ENCODE measurements around the gene CRYL1. TPM values are rescaled to one million over a fixed set of nuclear protein-coding genes. Genes with fewer than 3 reads are reported as not detected.

CRYL1 gene
- polyA plus RNA-seq, 2 of the 4 experiments (the other 2 are of a cell fraction): 4.1 to 17.4 TPM

DNA sequence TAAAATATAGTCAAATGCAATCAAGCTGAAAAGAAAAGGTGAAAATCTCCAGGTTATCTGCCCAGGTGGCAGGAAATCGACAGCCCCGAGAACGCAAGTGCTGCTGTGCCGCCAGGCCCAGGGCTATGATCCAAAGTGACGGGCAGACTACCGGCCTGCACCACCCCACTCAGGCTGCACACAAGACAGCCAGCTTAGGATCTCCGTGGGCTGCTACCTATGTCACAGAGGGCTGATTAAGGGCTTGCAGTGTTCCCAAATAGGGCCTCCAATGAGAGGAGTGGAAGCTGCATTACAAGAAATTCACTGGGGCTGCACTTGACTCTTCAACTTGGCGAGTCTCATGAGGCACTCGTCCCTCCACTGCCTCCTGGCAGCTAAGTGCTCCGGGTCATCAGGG lies 121.8 kb downstream of the CRYL1 start:
- no peaks in the 10 kb centered on the region for H3K4me1 ChIP-seq
- POLR2A ChIA-PET: no interaction called here
- TF ChIP-seq FOSB (CRISPR knock-in tag; IDR thresholded peaks at IDR 0.05): no peak
- H3K4me2 ChIP-seq: no peak overlapping the region
- ATAC-seq: no peak
- 88% methylated on average over 9 of the region's 10 CpGs for WGBS (ENCODE audit: missing lambda C conversion rate)
- no peak for FAIRE-seq
- DNase-seq (ENCODE audit: low read depth in 1 of 2, low spot score in 1 of 2): no peak
- no peaks in the 10 kb centered on the region for H3K9me3 ChIP-seq
- no peak overlapping the region for H3K4me3 ChIP-seq
- no peak overlapping the region for H3K27ac ChIP-seq
- CTCF ChIA-PET: no interaction called here

DNA sequence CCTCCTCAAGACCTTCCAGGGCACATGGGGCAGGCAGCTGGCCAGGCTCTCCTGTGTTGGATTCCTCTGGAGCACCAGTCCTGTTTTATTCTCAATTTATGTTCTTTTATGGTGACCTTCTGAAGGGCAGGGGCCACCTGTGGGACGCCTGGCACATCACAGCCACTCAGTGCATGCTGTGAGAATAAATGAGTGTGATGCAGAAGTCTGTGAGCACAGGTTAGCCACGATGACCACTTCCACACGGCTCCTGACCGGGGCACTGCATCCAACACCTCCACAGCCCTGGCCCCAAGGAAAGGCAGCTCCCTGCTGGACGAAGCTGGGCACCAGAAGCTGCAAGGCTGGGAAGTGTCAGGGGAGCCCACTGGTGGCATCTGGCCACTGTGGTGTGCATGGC lies 122.8 kb downstream of the CRYL1 start:
- no peak overlapping the region for H3K4me2 ChIP-seq
- DNase-seq (ENCODE audit: low read depth in 1 of 2, low spot score in 1 of 2): no peak
- no peak overlapping the region for H3K4me3 ChIP-seq
- TF ChIP-seq ZFP36 (IDR thresholded peaks at IDR 0.05; ENCODE audit: borderline replicate concordance, partially characterized antibody): no peak
- TF ChIP-seq HOXA7 (CRISPR knock-in tag; IDR thresholded peaks at IDR 0.05): no peak
- TF ChIP-seq SMC3 (IDR thresholded peaks at IDR 0.05): no peak
- TF ChIP-seq POLR2A (IDR thresholded peaks at IDR 0.05; ENCODE audit: low read length): no peak
- no peak for TF ChIP-seq FOXS1 (CRISPR knock-in tag; IDR thresholded peaks at IDR 0.05)
- no peak for TF ChIP-seq NPAS2 (CRISPR knock-in tag; IDR thresholded peaks at IDR 0.05; ENCODE audit: borderline replicate concordance)
- no peak for TF ChIP-seq TP53 (CRISPR knock-in tag; IDR thresholded peaks at IDR 0.05)
- no peak for TF ChIP-seq CBX8 (IDR thresholded peaks at IDR 0.05)
- no peak for TF ChIP-seq HEYL (CRISPR knock-in tag; IDR thresholded peaks at IDR 0.05)
- no peak for TF ChIP-seq CHD2 (IDR thresholded peaks at IDR 0.05; ENCODE audit: low read length, partially characterized antibody)
- TF ChIP-seq ZC3H11A (IDR thresholded peaks at IDR 0.05): no peak
- TF ChIP-seq, protein P1, sequence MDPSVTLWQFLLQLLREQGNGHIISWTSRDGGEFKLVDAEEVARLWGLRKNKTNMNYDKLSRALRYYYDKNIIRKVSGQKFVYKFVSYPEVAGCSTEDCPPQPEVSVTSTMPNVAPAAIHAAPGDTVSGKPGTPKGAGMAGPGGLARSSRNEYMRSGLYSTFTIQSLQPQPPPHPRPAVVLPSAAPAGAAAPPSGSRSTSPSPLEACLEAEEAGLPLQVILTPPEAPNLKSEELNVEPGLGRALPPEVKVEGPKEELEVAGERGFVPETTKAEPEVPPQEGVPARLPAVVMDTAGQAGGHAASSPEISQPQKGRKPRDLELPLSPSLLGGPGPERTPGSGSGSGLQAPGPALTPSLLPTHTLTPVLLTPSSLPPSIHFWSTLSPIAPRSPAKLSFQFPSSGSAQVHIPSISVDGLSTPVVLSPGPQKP (IDR thresholded peaks at IDR 0.05; ENCODE audit: low read depth, low read length): no peak
- TF ChIP-seq HOXB5 (CRISPR knock-in tag; IDR thresholded peaks at IDR 0.05): no peak
- no peak for TF ChIP-seq CEBPB (IDR thresholded peaks at IDR 0.05)
- no peak for TF ChIP-seq RCOR1 (IDR thresholded peaks at IDR 0.05; ENCODE audit: low read depth, low read length)
- TF ChIP-seq, protein P2, sequence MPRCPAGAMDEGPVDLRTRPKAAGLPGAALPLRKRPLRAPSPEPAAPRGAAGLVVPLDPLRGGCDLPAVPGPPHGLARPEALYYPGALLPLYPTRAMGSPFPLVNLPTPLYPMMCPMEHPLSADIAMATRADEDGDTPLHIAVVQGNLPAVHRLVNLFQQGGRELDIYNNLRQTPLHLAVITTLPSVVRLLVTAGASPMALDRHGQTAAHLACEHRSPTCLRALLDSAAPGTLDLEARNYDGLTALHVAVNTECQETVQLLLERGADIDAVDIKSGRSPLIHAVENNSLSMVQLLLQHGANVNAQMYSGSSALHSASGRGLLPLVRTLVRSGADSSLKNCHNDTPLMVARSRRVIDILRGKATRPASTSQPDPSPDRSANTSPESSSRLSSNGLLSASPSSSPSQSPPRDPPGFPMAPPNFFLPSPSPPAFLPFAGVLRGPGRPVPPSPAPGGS (IDR thresholded peaks at IDR 0.05): no peak
- no peak for TF ChIP-seq MAFK (IDR thresholded peaks at IDR 0.05; ENCODE audit: partially characterized antibody)
- TF ChIP-seq EP300 (IDR thresholded peaks at IDR 0.05): no peak
- TF ChIP-seq ESRRA (IDR thresholded peaks at IDR 0.05; ENCODE audit: borderline replicate concordance, low read length): no peak
- POLR2A ChIA-PET: no interaction called here
- FAIRE-seq: no peak
- CTCF ChIA-PET: no interaction called here
- H3K4me1 ChIP-seq: no peaks in the 10 kb centered on the region
- no peak overlapping the region for H3K27ac ChIP-seq
- 80% methylated on average over 1 of the region's 5 CpGs for WGBS (ENCODE audit: missing lambda C conversion rate)
- no peak for ATAC-seq
- no peaks in the 10 kb centered on the region for H3K9me3 ChIP-seq

DNA sequence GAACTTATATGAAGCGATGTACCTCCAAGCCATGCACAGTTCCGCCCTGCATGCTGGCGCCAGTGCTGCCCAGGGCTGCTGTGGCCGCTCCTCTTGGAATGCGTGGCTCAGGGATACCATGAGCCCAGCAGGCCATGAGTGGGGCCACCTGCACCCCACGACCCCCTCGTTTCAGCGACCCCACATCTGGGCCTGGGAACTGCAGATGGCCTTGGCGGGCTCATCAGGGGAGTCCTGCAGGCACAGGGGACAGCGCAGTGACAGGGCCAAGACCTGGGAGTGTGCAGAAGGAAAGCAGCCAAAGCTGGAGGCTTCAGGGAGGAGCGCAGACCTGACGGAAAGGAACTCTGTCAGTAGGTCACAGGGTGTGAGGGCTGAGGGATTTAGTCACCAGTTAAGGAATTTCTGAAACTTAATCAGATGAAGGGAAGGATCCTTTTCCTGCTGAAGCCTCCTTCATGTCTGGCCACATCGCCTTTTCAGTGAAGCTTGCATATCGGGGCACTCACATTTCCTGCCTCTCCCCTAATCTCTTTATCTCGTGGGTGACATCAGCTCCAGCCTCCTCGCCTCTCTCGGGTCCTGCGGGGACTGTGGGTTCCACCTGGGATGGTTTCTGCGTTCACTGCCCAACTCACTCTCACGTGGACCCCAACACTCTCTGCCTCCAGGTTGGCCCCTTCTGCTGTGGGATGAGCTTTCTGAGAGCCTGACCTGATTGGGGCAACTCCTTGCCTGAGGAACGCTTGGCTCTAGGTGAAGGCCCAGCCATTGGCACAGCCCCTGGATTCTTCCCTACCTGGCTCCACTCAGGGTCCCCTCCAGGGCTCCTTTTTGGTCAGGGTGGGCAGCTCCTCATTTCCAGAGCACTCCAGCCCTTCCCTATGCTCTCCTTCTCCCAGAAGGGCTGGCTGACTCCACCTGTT lies 123.5 kb downstream of the CRYL1 start:
- Histone ChIP-seq H3K4me2 (no peak overlapping the region), H3K4me1 (no peaks in the 10 kb centered on the region), H3K27ac (no peak overlapping the region), H3K4me3 (no peak overlapping the region), H3K9me3 (no peaks in the 10 kb centered on the region)
- ATAC-seq (no peak), DNase-seq (ENCODE audit: low read depth in 1 of 2, low spot score in 1 of 2) (no peak), FAIRE-seq (no peak)
- TF ChIP-seq TFCP2L1 (CRISPR knock-in tag; IDR thresholded peaks at IDR 0.05): no peak
- TF ChIP-seq SMC3 (IDR thresholded peaks at IDR 0.05): no peak
- no peak for TF ChIP-seq PHF8 (IDR thresholded peaks at IDR 0.05; ENCODE audit: borderline replicate concordance, low read depth)
- TF ChIP-seq GATA3 (IDR thresholded peaks at IDR 0.05; ENCODE audit: borderline replicate concordance): no peak
- TF ChIP-seq MAZ (IDR thresholded peaks at IDR 0.05; ENCODE audit: borderline replicate concordance, low read depth, low read length): no peak
- TF ChIP-seq KDM5A (IDR thresholded peaks at IDR 0.05): no peak
- no peak for TF ChIP-seq HOXB5 (CRISPR knock-in tag; IDR thresholded peaks at IDR 0.05)
- TF ChIP-seq RAD21 (conservative IDR thresholded peaks at IDR 0.05 in 1 of 2, IDR thresholded peaks at IDR 0.05 in 1 of 2): no peak
- TF ChIP-seq FOXS1 (CRISPR knock-in tag; IDR thresholded peaks at IDR 0.05): no peak
- no peak for TF ChIP-seq ZC3H11A (IDR thresholded peaks at IDR 0.05)
- TF ChIP-seq HOXB13 (CRISPR knock-in tag; IDR thresholded peaks at IDR 0.05; ENCODE audit: low read depth): no peak
- TF ChIP-seq FOSL2 (IDR thresholded peaks at IDR 0.05): no peak
- no peak for TF ChIP-seq FOSL2 (CRISPR knock-in tag; IDR thresholded peaks at IDR 0.05)
- WGBS (ENCODE audit: missing lambda C conversion rate): 84% methylated on average over 18 of the region's 21 CpGs
- ChIA-PET POLR2A (no interaction called here), CTCF (no interaction called here)
